IMR-90 (cell line): Measurements from ENCODE around the gene PCGF6.
"Not testable (repeated sequence)": the region's sequence is repeated elsewhere in the genome, so short reads cannot be mapped to it uniquely, and the experiment has no call there.

Experiments
- BHLHE40 ChIP-seq: fragments of 150-350 bp; IDR thresholded peaks from 2 replicates; pipeline ENCODE4 v1.6.1; 2016; ENCODE audit warnings: mild to moderate bottlenecking, low read depth, low read length
- CEBPB ChIP-seq: IDR thresholded peaks from 2 replicates; pipeline ENCODE4 v1.6.1; 2012; ENCODE audit warnings: low read depth, low read length, improper control_type of control experiment
- CHD1 ChIP-seq: IDR thresholded peaks from 2 replicates; pipeline ENCODE4 v1.6.1; 2012; ENCODE audit warnings: low read depth, low read length, improper control_type of control experiment
- CTCF ChIP-seq: conservative IDR thresholded peaks from 2 replicates; pipeline ENCODE4 v1.5.1; 2012; ENCODE audit warnings: mild to moderate bottlenecking, low read depth, low read length, improper control_type of control experiment
- MAZ ChIP-seq: IDR thresholded peaks from 2 replicates; pipeline ENCODE4 v1.6.1; 2012; ENCODE audit warnings: low read depth, mild to moderate bottlenecking, low read length, improper control_type of control experiment, moderate library complexity, borderline replicate concordance
- NFE2L2 ChIP-seq: fragments of 150-350 bp; IDR thresholded peaks from 2 replicates; pipeline ENCODE4 v1.6.1; 2016; ENCODE audit warnings: low read depth, mild to moderate bottlenecking, low read length
- POLR2A ChIP-seq: IDR thresholded peaks from 2 replicates; pipeline ENCODE4 v1.6.1; 2012; ENCODE audit warnings: mild to moderate bottlenecking, low read depth, low read length
- RAD21 ChIP-seq: IDR thresholded peaks from 2 replicates; pipeline ENCODE4 v1.6.1; 2012; ENCODE audit warnings: low read length, improper control_type of control experiment
- SMC3 ChIP-seq: fragments of 150-350 bp; IDR thresholded peaks from 2 replicates; pipeline ENCODE4 v1.6.1; 2016; ENCODE audit warnings: low read depth, mild to moderate bottlenecking, antibody characterized with exemption, low read length, moderate library complexity
- USF2 ChIP-seq: fragments of 150-350 bp; IDR thresholded peaks from 2 replicates; pipeline ENCODE4 v1.6.1; 2017; ENCODE audit warnings: mild to moderate bottlenecking, antibody characterized with exemption, low read length, low read depth

DNA sequence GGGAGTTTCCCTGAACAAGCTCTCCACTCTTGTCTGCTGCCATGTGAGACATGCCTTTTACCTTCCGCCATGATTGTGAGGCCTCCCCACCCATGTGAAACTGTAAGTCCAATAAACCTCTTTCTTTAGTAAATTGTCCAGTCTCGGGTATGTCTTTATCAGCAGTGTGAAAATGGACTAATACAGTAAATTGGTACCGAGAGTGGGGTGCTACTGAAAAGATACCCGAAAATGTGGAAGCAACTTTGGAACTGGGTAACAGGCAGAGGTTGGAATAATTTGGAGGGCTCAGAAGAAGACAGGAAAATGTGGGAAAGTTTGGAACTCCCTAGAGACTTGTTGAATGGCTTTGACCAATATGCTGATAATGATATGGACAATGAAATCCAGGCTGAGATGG is 92.0 kb downstream of the PCGF6 start:
- not testable (repeated sequence) for TF ChIP-seq CTCF, POLR2A, RAD21, CEBPB, SMC3, BHLHE40, MAZ, USF2, NFE2L2, CHD1
